Vagina (tissue), 2 donors: ENCODE data around the gene HOXD4.

Source experiments
- CTCF ChIP-seq, 3 experiments: fragments of 450-650 bp in 2 of 3; fragments of 200-600 bp in 1 of 3; sonication (generic) in 1 of 3; IDR thresholded peaks; one replicate each; pipeline ENCODE4 v1.5.1; 2017 to 2019; ENCODE audit warnings: antibody characterized with exemption in 3 of 3, mild to moderate bottlenecking in 2 of 3, moderate library complexity in 2 of 3
- POLR2A ChIP-seq, 2 donors: fragments of 450-650 bp; IDR thresholded peaks; one replicate each; pipeline ENCODE4 v1.6.1; 2017; ENCODE audit warnings: antibody characterized with exemption in 2 of 2, mild to moderate bottlenecking in 2 of 2, moderate library complexity in 2 of 2
- POLR2AphosphoS5 ChIP-seq, 2 donors: sonication (generic); formaldehyde crosslinking; IDR thresholded peaks; one replicate each; pipeline ENCODE4 v1.9.0; 2017; ENCODE audit warnings: antibody characterized with exemption in 2 of 2, mild to moderate bottlenecking in 2 of 2, low read depth in 1 of 2; ENCODE audit not compliant: insufficient read depth in 1 of 2

GRCh38 chr2:176122683-176123410 is 28.5 kb upstream of the HOXD4 start, which contains the start of gene HOXD9:
- peak in 1 of 2 donors; percentile 1 for TF ChIP-seq POLR2AphosphoS5 (IDR thresholded peaks at IDR 0.05; ENCODE audit: insufficient read depth in 1 of 2, low read depth in 1 of 2)
- TF ChIP-seq CTCF (IDR thresholded peaks at IDR 0.05) = no peak
- TF ChIP-seq POLR2A (IDR thresholded peaks at IDR 0.05) = no peak
